ENCODE measurements around the gene INSR. TPM values are rescaled to one million over a fixed set of nuclear protein-coding genes. Genes with fewer than 3 reads are reported as not detected.
"Not testable (repeated sequence)": the region's sequence is repeated elsewhere in the genome, so short reads cannot be mapped to it uniquely, and the experiment has no call there.

Gene INSR
- total RNA-seq, 2 donors from 2014 or later: 81.9 to 84.9 TPM

DNA sequence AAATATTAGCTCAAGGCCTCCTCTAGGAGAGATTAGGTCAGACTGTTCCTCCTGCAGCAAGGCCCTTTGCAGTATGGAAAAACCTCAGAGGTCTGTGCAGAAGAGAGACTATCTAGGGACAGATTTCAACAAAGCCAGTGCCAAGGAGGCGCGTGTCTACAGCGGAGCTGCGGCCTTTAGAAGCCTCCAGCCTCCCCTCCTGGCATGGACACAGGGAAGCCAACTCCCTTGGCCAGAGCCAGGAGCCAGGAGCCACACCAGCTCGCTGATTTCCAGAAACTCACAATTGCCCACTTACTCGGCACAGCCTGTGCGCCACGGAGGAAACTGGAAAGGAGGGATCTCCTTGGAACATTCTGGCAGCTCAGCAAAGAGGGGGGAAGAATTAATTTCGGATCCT, 63.4 kb downstream of the INSR start:
- DNase-seq: peak in 1 of 2 donors; percentile 53
- intact Hi-C loops (cut with DNase I, micrococcal nuclease): no loop called here
- peak; percentile 15 for ATAC-seq

GRCh38 chr19:7229735-7230134, 64.5 kb downstream of the INSR start:
- ATAC-seq (no peak), DNase-seq (no peak)
- intact Hi-C loops (cut with DNase I, micrococcal nuclease): no loop called here

DNA sequence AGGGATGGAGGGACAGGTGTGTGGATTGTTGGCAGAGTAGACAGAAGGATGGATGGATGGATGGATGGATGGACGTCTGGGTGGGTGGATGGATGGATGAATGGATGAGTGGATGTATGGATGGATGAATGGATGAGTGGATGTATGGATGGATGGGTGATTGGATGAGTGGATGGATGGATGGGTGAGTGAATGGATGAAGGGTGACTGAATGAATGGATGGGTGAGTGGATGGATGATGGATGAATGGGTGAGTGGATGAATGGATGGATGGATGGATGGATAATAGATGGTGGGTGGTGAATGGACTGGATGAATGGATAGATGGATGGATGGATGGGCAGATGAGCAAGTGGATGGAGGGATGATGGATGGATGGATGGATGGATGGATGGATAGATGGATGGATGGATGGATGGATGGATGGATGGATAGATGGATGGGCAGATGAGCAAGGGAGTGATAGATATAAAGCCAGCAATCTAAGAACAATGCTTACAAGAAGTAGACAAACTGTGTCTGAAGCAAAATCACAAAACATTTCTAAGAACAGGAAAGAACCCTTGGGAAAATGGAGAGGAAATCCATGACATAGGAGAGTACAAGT, 65.2 kb downstream of the INSR start:
- intact Hi-C loops (cut with DNase I, micrococcal nuclease): no loop called here
- no peak for ATAC-seq
- DNase-seq: no peak

- no peak for DNase-seq
- intact Hi-C loops (cut with DNase I, micrococcal nuclease): no loop called here
These were observed 66.5 kb downstream of the INSR start for GRCh38 chr19:7227735-7228134.

DNA sequence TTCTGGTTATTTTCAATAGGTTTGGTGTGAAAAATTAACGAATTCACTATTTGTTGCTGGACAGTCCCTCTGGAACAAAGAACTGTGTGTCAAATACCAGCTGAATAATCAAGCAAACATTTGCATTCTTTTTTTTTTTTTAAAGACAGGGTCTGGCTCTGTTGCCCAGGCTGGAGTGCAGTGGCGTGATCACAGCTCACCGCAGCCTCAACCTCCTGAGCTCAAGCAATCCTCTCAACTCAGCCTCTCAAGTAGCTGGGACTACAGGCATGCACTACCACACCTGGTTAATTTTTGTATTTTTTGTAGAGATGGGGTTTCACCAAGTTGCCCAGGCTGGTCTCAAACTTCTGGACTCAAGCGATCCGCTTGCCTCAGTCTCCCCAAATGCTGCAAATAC, 67.1 kb downstream of the INSR start:
- DNase-seq; ATAC-seq; intact Hi-C loops (cut with DNase I, micrococcal nuclease): not testable (repeated sequence)

More at GRCh38 chr19:7227735-7228134, 66.5 kb downstream of the INSR start:
- ATAC-seq: no peak

DNA sequence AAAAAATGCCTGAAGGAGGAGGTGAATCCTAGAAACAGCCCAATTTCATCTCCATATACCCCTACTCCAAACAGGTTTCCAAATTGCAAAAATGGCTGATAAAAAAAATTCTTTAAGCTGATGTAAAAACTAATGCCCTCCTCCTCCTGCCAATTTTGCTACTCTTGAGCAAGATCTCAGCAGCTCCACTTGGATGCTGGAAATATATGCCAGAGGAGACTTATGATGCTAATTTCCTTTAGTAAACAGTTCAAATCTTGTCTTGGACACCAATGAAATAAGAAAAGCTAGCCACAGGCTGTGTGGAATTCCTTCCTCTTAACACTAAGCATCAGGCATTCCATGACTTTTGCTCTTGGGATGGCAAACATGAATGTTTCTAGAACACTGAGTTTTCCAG, 67.5 kb downstream of the INSR start:
- DNase-seq: no peak
- no peak for ATAC-seq
- intact Hi-C loops (cut with DNase I, micrococcal nuclease): no loop called here

GRCh38 chr19:7225741-7226140, 68.5 kb downstream of the INSR start:
- ATAC-seq (no peak), DNase-seq (no peak)
- intact Hi-C loops (cut with DNase I, micrococcal nuclease): no loop called here

DNA sequence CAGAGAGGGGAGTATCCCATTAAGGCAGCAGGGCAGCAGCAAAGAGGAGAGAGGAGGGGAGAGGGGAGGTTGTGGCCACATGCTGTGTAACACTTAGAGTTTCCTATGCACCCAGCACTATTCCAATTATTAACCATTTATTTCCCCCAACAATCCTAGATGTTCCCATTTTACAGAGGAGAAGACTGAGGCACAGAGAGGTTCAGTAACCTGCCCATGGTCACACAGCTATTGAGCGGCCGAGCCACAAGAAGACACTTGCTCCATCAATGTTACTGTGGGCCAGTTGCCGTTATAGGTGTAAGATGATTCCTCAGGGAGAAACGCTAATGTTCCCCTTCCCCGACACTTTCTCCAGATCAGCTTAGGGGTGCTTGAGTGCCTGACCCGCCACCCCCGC, 69.2 kb downstream of the INSR start:
- no peak for DNase-seq
- intact Hi-C loops (cut with DNase I, micrococcal nuclease): no loop called here
- no peak for ATAC-seq

- intact Hi-C loops (cut with DNase I, micrococcal nuclease): no loop called here
- DNase-seq (peak in 1 of 2 donors; percentile 44), ATAC-seq (peak; percentile 14)
These were observed 70.0 kb downstream of the INSR start for GRCh38 chr19:7224209-7224686.

GRCh38 chr19:7223429-7223828, 70.8 kb downstream of the INSR start:
- ATAC-seq (no peak), DNase-seq (no peak)
- intact Hi-C loops (cut with DNase I, micrococcal nuclease): no loop called here

DNA sequence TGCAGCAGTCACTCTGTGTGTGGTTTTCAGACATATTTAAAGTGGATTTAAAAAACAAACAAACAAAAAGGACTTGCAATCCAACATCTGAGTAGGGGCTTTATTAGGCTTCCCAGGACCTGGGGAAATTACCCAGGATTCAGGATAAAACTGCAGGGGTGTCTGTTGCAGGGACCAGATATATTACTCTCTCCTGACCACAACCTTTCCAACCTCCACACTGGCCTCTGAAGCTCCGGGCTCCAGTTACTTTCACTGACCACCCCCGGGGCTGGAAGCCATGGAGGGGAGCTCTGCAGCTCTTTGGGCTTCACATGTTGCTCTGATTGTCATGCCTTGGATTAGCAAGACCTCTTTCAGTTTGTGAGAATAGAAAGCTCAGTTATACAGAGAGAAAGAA, 75.2 kb downstream of the INSR start:
- no peak for DNase-seq
- intact Hi-C loops (cut with DNase I, micrococcal nuclease): no loop called here
- no peak for ATAC-seq

DNA sequence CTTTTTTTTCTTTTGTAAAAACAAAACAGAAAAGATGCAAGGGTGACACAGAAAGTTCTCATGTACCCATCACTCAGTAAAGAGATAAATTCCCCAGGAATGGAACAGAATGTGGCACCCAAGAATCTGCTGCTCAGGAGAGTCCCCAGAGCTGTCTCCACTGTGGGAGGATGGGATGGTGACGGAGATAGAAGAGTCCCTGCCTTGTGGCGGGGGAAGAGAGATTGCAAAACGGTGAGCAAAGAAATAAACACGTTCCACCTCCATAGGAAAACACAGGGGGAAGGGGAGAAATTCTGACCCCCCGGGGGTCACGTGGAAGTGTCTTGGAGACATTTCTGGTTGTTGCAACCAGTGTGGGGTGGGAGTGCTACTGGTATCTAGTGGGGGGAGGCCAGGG, 76.4 kb downstream of the INSR start:
- intact Hi-C loops (cut with DNase I, micrococcal nuclease): no loop called here
- no peak for ATAC-seq
- DNase-seq: no peak

- ATAC-seq (no peak), DNase-seq (no peak)
- intact Hi-C loops (cut with DNase I, micrococcal nuclease): no loop called here
These were observed 77.8 kb downstream of the INSR start for GRCh38 chr19:7216373-7216902.

- intact Hi-C loops (cut with DNase I, micrococcal nuclease): no loop called here
- DNase-seq (no peak), ATAC-seq (no peak)
These were observed 79.0 kb downstream of the INSR start for GRCh38 chr19:7215176-7215575.

- DNase-seq: no peak
- intact Hi-C loops (cut with DNase I, micrococcal nuclease): no loop called here
- peak; percentile 62 for ATAC-seq
These were observed 79.7 kb downstream of the INSR start for GRCh38 chr19:7214324-7215089.

DNA sequence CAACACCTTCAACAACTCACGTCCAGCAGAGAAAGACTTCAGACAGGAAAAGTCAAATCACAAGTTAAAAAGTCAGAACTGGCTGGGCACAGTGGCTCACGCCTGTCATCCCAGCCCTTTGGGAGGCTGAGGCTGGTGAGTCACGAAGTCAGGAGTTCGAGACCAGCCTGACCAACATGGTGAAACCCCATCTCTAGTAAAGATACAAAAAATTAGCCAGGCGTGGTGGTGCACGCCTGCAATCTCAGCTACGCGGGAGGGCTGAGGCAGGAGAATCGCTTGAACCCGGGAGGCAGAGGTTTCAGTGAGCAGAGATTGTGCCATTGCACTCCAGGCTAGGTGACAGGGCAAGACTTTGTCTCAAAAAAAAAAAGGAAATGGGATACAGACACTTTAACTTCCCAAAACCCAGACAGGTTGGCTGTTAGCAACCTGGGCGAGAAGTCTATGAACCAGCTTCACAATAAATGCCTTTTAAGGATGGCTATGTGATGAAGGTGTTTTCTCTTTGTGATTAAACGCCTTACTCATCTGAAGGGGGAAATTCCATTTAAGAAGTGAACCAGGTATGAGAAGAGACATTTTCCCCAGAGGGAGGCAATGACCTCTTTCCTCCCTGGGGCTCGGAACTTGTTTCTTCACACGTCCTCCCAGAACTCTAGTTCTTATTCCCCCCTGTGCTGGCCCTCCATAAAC, 80.4 kb downstream of the INSR start:
- intact Hi-C loops (cut with DNase I, micrococcal nuclease): no loop called here
- no peak for ATAC-seq
- no peak for DNase-seq

DNA sequence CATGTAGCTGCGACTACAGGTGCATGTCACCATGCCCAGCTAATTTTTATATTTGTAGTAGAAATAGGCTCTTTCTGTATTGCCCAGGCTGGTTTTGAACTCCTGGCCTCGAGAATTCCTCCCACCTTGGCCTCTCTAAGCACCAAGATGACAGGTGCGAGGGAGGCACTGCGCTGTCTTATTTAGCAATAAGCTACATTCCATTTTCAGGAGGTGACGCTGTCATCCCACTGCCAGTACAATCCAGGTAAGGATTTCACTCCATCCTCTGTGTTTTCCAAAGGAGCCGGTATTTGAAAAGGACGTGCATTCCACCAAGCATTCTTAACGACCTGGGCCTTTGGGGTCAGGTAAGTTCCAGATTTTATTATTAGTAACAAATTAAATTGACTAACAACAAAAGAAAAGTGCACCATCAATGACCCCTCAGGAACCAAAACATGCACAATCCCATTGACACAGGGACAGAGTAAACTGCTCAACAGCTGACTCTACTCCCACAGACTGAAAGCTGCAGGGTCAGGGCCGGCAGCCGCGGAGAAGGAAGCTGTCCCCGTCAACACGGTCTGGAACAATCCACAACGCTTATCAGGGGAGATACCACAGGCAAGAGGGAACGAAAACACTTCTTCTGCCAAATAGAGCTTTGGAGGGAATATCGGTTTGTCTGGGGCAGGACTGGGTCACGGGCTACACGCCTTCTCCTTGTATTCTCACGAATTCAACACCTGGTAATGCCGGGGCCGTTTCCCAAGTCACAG, 82.8 kb downstream of the INSR start:
- ATAC-seq: no peak
- intact Hi-C loops (cut with DNase I, micrococcal nuclease): no loop called here

DNA sequence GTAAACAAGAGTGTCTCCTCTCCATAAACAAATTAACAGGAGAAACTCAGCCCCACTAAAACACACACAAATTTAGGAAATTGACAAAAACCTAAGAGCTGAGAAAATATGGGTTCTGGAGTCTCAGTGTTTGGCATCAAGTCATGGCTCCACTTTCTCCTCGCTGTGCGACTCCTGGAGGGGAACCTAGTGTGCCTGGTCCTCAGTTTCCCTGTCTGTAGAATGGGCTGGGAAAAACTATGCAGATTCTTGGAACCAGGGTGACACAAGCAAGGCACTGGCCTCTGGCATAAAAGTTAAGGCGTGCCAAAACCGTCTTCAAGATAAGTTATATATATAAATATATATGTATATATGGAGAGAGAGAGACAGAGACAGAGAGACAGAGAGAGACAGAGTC, 83.9 kb downstream of the INSR start:
- intact Hi-C loops (cut with DNase I, micrococcal nuclease): no loop called here
- no peak for ATAC-seq

More for the DNA sequence above, 82.8 kb downstream of the INSR start:
- DNase-seq: no peak

More for the DNA sequence above, 83.9 kb downstream of the INSR start:
- DNase-seq: no peak

All from left colon (tissue), 2 donors.